Neuronal stem cell (in vitro differentiated cells): ENCODE data around the gene RASSF5.
A peak's percentile ranks its signal among the peaks of the same experiment; 100 is the strongest.

ENCODE experiments used
- DNase-seq: peaks from one replicate; pipeline ENCODE4 v3.0.0-alpha.2; 2013; ENCODE audit warnings: low spot score
- H2AFZ ChIP-seq: one replicate; pipeline ENCODE4 v1.6.1; 2013; ENCODE audit warnings: mild to moderate bottlenecking, low read length, inconsistent platforms
- H2AK5ac ChIP-seq: 2 replicates; pipeline ENCODE4 v1.6.1; 2013; ENCODE audit warnings: low read depth, mild to moderate bottlenecking, inconsistent platforms, low read length, moderate library complexity, mixed read lengths
- H2BK120ac ChIP-seq: 2 replicates; pipeline ENCODE4 v1.6.1; 2013; ENCODE audit warnings: low read depth, mild to moderate bottlenecking, inconsistent platforms, low read length, moderate library complexity, mixed read lengths
- H2BK12ac ChIP-seq: one replicate; pipeline ENCODE4 v1.6.1; 2013; ENCODE audit warnings: low read length, inconsistent platforms
- H2BK15ac ChIP-seq: 2 replicates; pipeline ENCODE4 v1.6.1; 2013; ENCODE audit warnings: mild to moderate bottlenecking, low read length, inconsistent platforms, mixed read lengths
- H2BK5ac ChIP-seq: one replicate; pipeline ENCODE4 v1.6.1; 2013; ENCODE audit warnings: inconsistent platforms, mild to moderate bottlenecking, low read length, moderate library complexity
- H3K14ac ChIP-seq: one replicate; pipeline ENCODE4 v1.6.1; 2013; ENCODE audit warnings: low read length, inconsistent platforms
- H3K18ac ChIP-seq: 2 replicates; pipeline ENCODE4 v1.6.1; 2013; ENCODE audit warnings: low read length, inconsistent platforms
- H3K23ac ChIP-seq: 2 replicates; pipeline ENCODE4 v1.6.1; 2013; ENCODE audit warnings: low read depth, mild to moderate bottlenecking, mixed read lengths, low read length, inconsistent platforms; ENCODE audit not compliant: poor library complexity
- H3K27ac ChIP-seq: replicated peaks from 3 replicates; pipeline ENCODE4 v1.5.1; 2013; ENCODE audit warnings: low read length, inconsistent platforms
- H3K27me3 ChIP-seq, 3 experiments: 2 replicates each; pipeline ENCODE4 v1.6.1; 2013; ENCODE audit warnings: low read length in 3 of 3, mild to moderate bottlenecking in 2 of 3, inconsistent platforms in 1 of 3, low read depth in 1 of 3, mixed read lengths in 1 of 3, moderate library complexity in 1 of 3; ENCODE audit not compliant: control insufficient read depth in 3 of 3, insufficient read depth in 3 of 3
- H3K36me3 ChIP-seq, 2 donors: replicated peaks in 1 of 2; 2 replicates each; pipeline ENCODE4 v1.6.1; 2013; ENCODE audit warnings: low read length in 2 of 2; ENCODE audit not compliant: control insufficient read depth in 2 of 2, insufficient read depth in 2 of 2
- H3K4ac ChIP-seq: 2 replicates; pipeline ENCODE4 v1.6.1; 2013; ENCODE audit warnings: inconsistent platforms, mild to moderate bottlenecking, low read length, moderate library complexity
- H3K4me1 ChIP-seq, 2 donors: 1 replicate in 1 of 2; 2 replicates in 1 of 2; pipeline ENCODE4 v1.6.1; 2013; ENCODE audit warnings: low read length in 2 of 2, low read depth in 1 of 2; ENCODE audit not compliant: control insufficient read depth in 2 of 2, insufficient read depth in 1 of 2
- H3K4me2 ChIP-seq: one replicate; pipeline ENCODE4 v1.6.1; 2013; ENCODE audit warnings: mild to moderate bottlenecking, low read length, inconsistent platforms; ENCODE audit not compliant: insufficient read depth, poor library complexity, severe bottlenecking
- H3K4me3 ChIP-seq, 2 donors: 2 replicates each; pipeline ENCODE4 v1.5.1; 2013; ENCODE audit warnings: low read length in 2 of 2, mild to moderate bottlenecking in 2 of 2, inconsistent platforms in 1 of 2, moderate library complexity in 1 of 2
- H3K79me1 ChIP-seq: one replicate; pipeline ENCODE4 v1.6.1; 2013; ENCODE audit warnings: low read depth, mild to moderate bottlenecking, inconsistent platforms, low read length, moderate library complexity
- H3K9ac ChIP-seq: one replicate; pipeline ENCODE4 v1.6.1; 2013; ENCODE audit warnings: mild to moderate bottlenecking, low read depth, low read length, inconsistent platforms; ENCODE audit not compliant: poor library complexity
- H3K9me3 ChIP-seq, 2 donors: replicated peaks in 1 of 2; 2 replicates each; pipeline versions ENCODE3 to v1.6.1; 2013; ENCODE audit warnings: low read length in 2 of 2, mild to moderate bottlenecking in 2 of 2, inconsistent platforms in 1 of 2, low read depth in 1 of 2, mixed read lengths in 1 of 2, moderate library complexity in 1 of 2; ENCODE audit not compliant: control insufficient read depth in 2 of 2, insufficient read depth in 1 of 2
- H4K8ac ChIP-seq: one replicate; pipeline ENCODE4 v1.6.1; 2013; ENCODE audit warnings: low read depth, mild to moderate bottlenecking, inconsistent platforms, low read length, moderate library complexity
- H4K91ac ChIP-seq: one replicate; pipeline ENCODE4 v1.6.1; 2013; ENCODE audit warnings: low read length, low read depth, mild to moderate bottlenecking, inconsistent platforms; ENCODE audit not compliant: poor library complexity
- WGBS, 2 donors: extraction: QIAGEN DNeasy Blood & Tissue Kit; methylation state at CpG; one replicate each; pipeline ENCODE4 v1.1.7; 2013; ENCODE audit warnings: missing lambda C conversion rate in 2 of 2, mixed read lengths in 1 of 2; ENCODE audit not compliant: insufficient read length in 2 of 2, insufficient replicate concordance in 1 of 2; ENCODE audit errors: extremely low coverage in 2 of 2; 5-methylcytosine and 5-hydroxymethylcytosine counted together

The RASSF5 gene

GRCh38 chr1:206461602-206462455, 45.5 kb upstream of the RASSF5 start:
- H3K4me3 ChIP-seq = no peak overlapping the region
- H3K4ac ChIP-seq = no peak overlapping the region
- WGBS, 2 donors = no CpG with 5 or more reads among the region's 9 CpGs

GRCh38 chr1:206463137-206463536, 44.2 kb upstream of the RASSF5 start:
- no peak overlapping the region for H4K91ac ChIP-seq
- H3K4me1 ChIP-seq = peaks cover 6 to 12% of the 10 kb centered on the region in 2 donors

More at GRCh38 chr1:206461602-206462455, 45.5 kb upstream of the RASSF5 start:
- Histone ChIP-seq H2AK5ac (no peak overlapping the region), H2AFZ (no peak overlapping the region), H3K79me1 (no peaks in the 10 kb centered on the region), H3K9ac (no peak overlapping the region), H4K91ac (no peak overlapping the region), H3K18ac (no peak overlapping the region), H3K9me3 (no peaks in the 10 kb centered on the region), H3K27me3 (no peaks in the 10 kb centered on the region), H2BK15ac (no peak overlapping the region), H2BK120ac (no peak overlapping the region), H3K36me3 (peaks cover 22 to 85% of the 10 kb centered on the region in 2 donors), H3K4me2 (no peak overlapping the region), H2BK12ac (no peak overlapping the region), H3K14ac (no peak overlapping the region), H3K4me1 (peaks cover 3 to 6% of the 10 kb centered on the region in 2 donors), H3K23ac (no peak overlapping the region), H2BK5ac (no peak overlapping the region), H4K8ac (no peak overlapping the region), H3K27ac (no peak overlapping the region)
- peak; percentile 61 for DNase-seq

GRCh38 chr1:206463911-206464310, 43.4 kb upstream of the RASSF5 start:
- no peak overlapping the region for H2BK12ac ChIP-seq
- H3K27ac ChIP-seq = no peak overlapping the region
- no peaks in the 10 kb centered on the region for H3K79me1 ChIP-seq
- no peak overlapping the region for H3K4me3 ChIP-seq
- peaks cover 6 to 12% of the 10 kb centered on the region in 2 donors for H3K4me1 ChIP-seq
- H2AFZ ChIP-seq = no peak overlapping the region
- no peak overlapping the region for H3K4ac ChIP-seq
- H3K4me2 ChIP-seq = no peak overlapping the region
- H4K8ac ChIP-seq = no peak overlapping the region
- no CpG with 5 or more reads among the region's 8 CpGs for WGBS, 2 donors
- H3K36me3 ChIP-seq = peaks cover 14 to 64% of the 10 kb centered on the region in 2 donors
- H3K27me3 ChIP-seq = no peaks in the 10 kb centered on the region
- no peak overlapping the region for H2BK5ac ChIP-seq
- no peak for DNase-seq
- no peak overlapping the region for H3K9ac ChIP-seq
- no peak overlapping the region for H2AK5ac ChIP-seq
- H2BK120ac ChIP-seq = no peak overlapping the region
- H2BK15ac ChIP-seq = no peak overlapping the region
- H4K91ac ChIP-seq = no peak overlapping the region
- no peaks in the 10 kb centered on the region for H3K9me3 ChIP-seq
- H3K23ac ChIP-seq = no peak overlapping the region
- no peak overlapping the region for H3K14ac ChIP-seq
- no peak overlapping the region for H3K18ac ChIP-seq

More at GRCh38 chr1:206463137-206463536, 44.2 kb upstream of the RASSF5 start:
- no peak overlapping the region for H2BK12ac ChIP-seq
- H2AK5ac ChIP-seq = no peak overlapping the region
- no peak overlapping the region for H3K27ac ChIP-seq
- H2BK120ac ChIP-seq = no peak overlapping the region
- H3K23ac ChIP-seq = no peak overlapping the region
- H3K79me1 ChIP-seq = no peaks in the 10 kb centered on the region
- H3K4me2 ChIP-seq = no peak overlapping the region
- no peak overlapping the region for H2AFZ ChIP-seq
- WGBS, 2 donors = no CpG with 5 or more reads among the region's 1 CpG
- no peak overlapping the region for H3K4me3 ChIP-seq
- no peak overlapping the region for H3K4ac ChIP-seq
- no peak overlapping the region for H3K14ac ChIP-seq
- H3K36me3 ChIP-seq = peaks cover 21 to 72% of the 10 kb centered on the region in 2 donors
- no peak overlapping the region for H3K9ac ChIP-seq
- no peak for DNase-seq
- H4K8ac ChIP-seq = no peak overlapping the region
- H2BK5ac ChIP-seq = no peak overlapping the region
- H3K27me3 ChIP-seq = no peaks in the 10 kb centered on the region
- H3K9me3 ChIP-seq = no peaks in the 10 kb centered on the region
- H2BK15ac ChIP-seq = no peak overlapping the region
- H3K18ac ChIP-seq = no peak overlapping the region

- H3K14ac ChIP-seq = no peak overlapping the region
- no peak overlapping the region for H4K8ac ChIP-seq
- H2AK5ac ChIP-seq = no peak overlapping the region
- no peak overlapping the region for H3K18ac ChIP-seq
- H2BK12ac ChIP-seq = no peak overlapping the region
- DNase-seq = no peak
- H3K27ac ChIP-seq = no peak overlapping the region
- H3K4me1 ChIP-seq = peaks cover 9 to 15% of the 10 kb centered on the region in 2 donors
- no peaks in the 10 kb centered on the region for H3K79me1 ChIP-seq
- no peak overlapping the region for H3K9ac ChIP-seq
- H3K23ac ChIP-seq = no peak overlapping the region
- no peak overlapping the region for H3K4me3 ChIP-seq
- H2AFZ ChIP-seq = no peak overlapping the region
- H3K36me3 ChIP-seq = peaks cover 14 to 58% of the 10 kb centered on the region in 2 donors
- H3K27me3 ChIP-seq = no peaks in the 10 kb centered on the region
- no peak overlapping the region for H4K91ac ChIP-seq
- H3K4ac ChIP-seq = no peak overlapping the region
- no peak overlapping the region for H2BK120ac ChIP-seq
- H2BK5ac ChIP-seq = no peak overlapping the region
- no peak overlapping the region for H3K4me2 ChIP-seq
- no peaks in the 10 kb centered on the region for H3K9me3 ChIP-seq
- no peak overlapping the region for H2BK15ac ChIP-seq
- WGBS, 2 donors = no CpG with 5 or more reads among the region's 4 CpGs
These were observed 42.8 kb upstream of the RASSF5 start for GRCh38 chr1:206464456-206464964.
